HUES48 (cell line): Measurements from ENCODE around the gene RASSF1.

Source experiments
- H3K27ac ChIP-seq: one replicate; pipeline ENCODE4 v1.7.0; 2013; ENCODE audit warnings: low read depth, low read length, inconsistent platforms
- H3K27me3 ChIP-seq: 2 replicates; pipeline ENCODE4 v1.6.1; 2013; ENCODE audit warnings: mild to moderate bottlenecking, low read length; ENCODE audit not compliant: control insufficient read depth, insufficient read depth
- H3K36me3 ChIP-seq: 2 replicates; pipeline ENCODE4 v1.6.1; 2013; ENCODE audit warnings: low read length; ENCODE audit not compliant: control insufficient read depth, insufficient read depth
- H3K4me1 ChIP-seq: 2 replicates; pipeline ENCODE4 v1.6.1; 2013; ENCODE audit warnings: mild to moderate bottlenecking, low read length; ENCODE audit not compliant: control insufficient read depth, insufficient read depth
- H3K4me3 ChIP-seq: 2 replicates; pipeline ENCODE4 v1.5.1; 2013; ENCODE audit warnings: mild to moderate bottlenecking, low read depth, low read length
- H3K9ac ChIP-seq: 2 replicates; pipeline ENCODE4 v1.6.1; 2013; ENCODE audit warnings: mild to moderate bottlenecking, low read depth, low read length, moderate library complexity
- H3K9me3 ChIP-seq: 2 replicates; pipeline ENCODE4 v1.6.1; 2013; ENCODE audit warnings: low read length; ENCODE audit not compliant: control insufficient read depth, insufficient read depth

Gene RASSF1

GRCh38 chr3:50340448-50341329 is at the start of gene RASSF1:
RASSF1 (minus strand) TSS chr3:50340836; CDS start chr3:50340805, 31 bp downstream.
- no peaks in the 10 kb centered on the region for H3K9me3 ChIP-seq
- peaks cover 67% of the 10 kb centered on the region for H3K27me3 ChIP-seq
- no peaks in the 10 kb centered on the region for H3K36me3 ChIP-seq
- H3K4me3 ChIP-seq = peak within 1 kb of the TSS; percentile 53
- H3K9ac ChIP-seq = no peak within 1 kb of the TSS
- no peak within 1 kb of the TSS for H3K27ac ChIP-seq
- H3K4me1 ChIP-seq = no peaks in the 10 kb centered on the region

- no peaks in the 10 kb centered on the region for H3K4me1 ChIP-seq
- no peak overlapping the region for H3K9ac ChIP-seq
- no peaks in the 10 kb centered on the region; the same call in 1 of the 2 replicates for H3K27me3 ChIP-seq
- no peak overlapping the region for H3K4me3 ChIP-seq
- H3K9me3 ChIP-seq = no peaks in the 10 kb centered on the region
- H3K27ac ChIP-seq = no peak overlapping the region
- no peaks in the 10 kb centered on the region for H3K36me3 ChIP-seq
Observed at GRCh38 chr3:50389414-50389767, 48.8 kb upstream of the RASSF1 start.

- Histone ChIP-seq H3K4me3 (no peak overlapping the region), H3K9me3 (no peaks in the 10 kb centered on the region), H3K36me3 (no peaks in the 10 kb centered on the region), H3K4me1 (no peaks in the 10 kb centered on the region), H3K9ac (no peak overlapping the region), H3K27me3 (no peaks in the 10 kb centered on the region; the same call in 1 of the 2 replicates), H3K27ac (no peak overlapping the region)
Observed at GRCh38 chr3:50388720-50389413, 48.2 kb upstream of the RASSF1 start.

- Histone ChIP-seq H3K4me1 (no peaks in the 10 kb centered on the region), H3K36me3 (no peaks in the 10 kb centered on the region), H3K4me3 (no peak overlapping the region), H3K27ac (no peak overlapping the region), H3K9me3 (no peaks in the 10 kb centered on the region), H3K9ac (no peak overlapping the region), H3K27me3 (no peaks in the 10 kb centered on the region)
Observed at GRCh38 chr3:50388016-50388719, 47.5 kb upstream of the RASSF1 start.

GRCh38 chr3:50385754-50386153 is 45.1 kb upstream of the RASSF1 start:
- no peak overlapping the region for H3K4me3 ChIP-seq
- no peaks in the 10 kb centered on the region for H3K36me3 ChIP-seq
- no peaks in the 10 kb centered on the region for H3K4me1 ChIP-seq
- H3K27me3 ChIP-seq = no peaks in the 10 kb centered on the region
- H3K9ac ChIP-seq = no peak overlapping the region
- no peak overlapping the region for H3K27ac ChIP-seq
- no peaks in the 10 kb centered on the region for H3K9me3 ChIP-seq

- no peaks in the 10 kb centered on the region for H3K4me1 ChIP-seq
- H3K27ac ChIP-seq = no peak overlapping the region
- no peak overlapping the region for H3K9ac ChIP-seq
- no peaks in the 10 kb centered on the region for H3K9me3 ChIP-seq
- no peaks in the 10 kb centered on the region for H3K36me3 ChIP-seq
- H3K4me3 ChIP-seq = no peak overlapping the region
- no peaks in the 10 kb centered on the region for H3K27me3 ChIP-seq
Observed at GRCh38 chr3:50383750-50384149, 43.1 kb upstream of the RASSF1 start.

GRCh38 chr3:50382722-50383121 is 42.1 kb upstream of the RASSF1 start:
- Histone ChIP-seq H3K4me1 (no peaks in the 10 kb centered on the region), H3K4me3 (no peak overlapping the region), H3K9ac (no peak overlapping the region), H3K36me3 (no peaks in the 10 kb centered on the region), H3K27ac (no peak overlapping the region), H3K27me3 (no peaks in the 10 kb centered on the region), H3K9me3 (no peaks in the 10 kb centered on the region)

- H3K27me3 ChIP-seq = no peaks in the 10 kb centered on the region
- H3K36me3 ChIP-seq = no peaks in the 10 kb centered on the region
- H3K9me3 ChIP-seq = no peaks in the 10 kb centered on the region
- no peaks in the 10 kb centered on the region for H3K4me1 ChIP-seq
- no peak overlapping the region for H3K4me3 ChIP-seq
- no peak overlapping the region for H3K9ac ChIP-seq
- no peak overlapping the region for H3K27ac ChIP-seq
Observed at GRCh38 chr3:50381383-50381782, 40.7 kb upstream of the RASSF1 start.

- H3K9ac ChIP-seq = no peak overlapping the region
- H3K9me3 ChIP-seq = no peaks in the 10 kb centered on the region
- H3K4me1 ChIP-seq = no peaks in the 10 kb centered on the region
- no peaks in the 10 kb centered on the region for H3K27me3 ChIP-seq
- H3K4me3 ChIP-seq = no peak overlapping the region
- no peak overlapping the region for H3K27ac ChIP-seq
- H3K36me3 ChIP-seq = no peaks in the 10 kb centered on the region
Observed at GRCh38 chr3:50380405-50381085, 39.9 kb upstream of the RASSF1 start.

- no peaks in the 10 kb centered on the region for H3K27me3 ChIP-seq
- H3K27ac ChIP-seq = no peak overlapping the region
- H3K36me3 ChIP-seq = no peaks in the 10 kb centered on the region
- H3K9ac ChIP-seq = no peak overlapping the region
- no peaks in the 10 kb centered on the region for H3K4me1 ChIP-seq
- no peaks in the 10 kb centered on the region for H3K9me3 ChIP-seq
- no peak overlapping the region for H3K4me3 ChIP-seq
Observed at GRCh38 chr3:50378757-50379156, 38.1 kb upstream of the RASSF1 start.
